Nephron (organoid): ENCODE measurements around the gene CLDND2.

Experiments
- H3K27ac Mint-ChIP-seq, 3 experiments: 2 replicates each; pipeline ENCODE4 v1.8.0; 2020; ENCODE audit warnings: mixed read lengths in 3 of 3, mild to moderate bottlenecking in 2 of 3, moderate library complexity in 1 of 3
- H3K27me3 Mint-ChIP-seq: 2 replicates; pipeline ENCODE4 v1.8.0; 2021; ENCODE audit warnings: low read depth, mild to moderate bottlenecking, moderate library complexity, mixed read lengths
- H3K36me3 Mint-ChIP-seq: 2 replicates; pipeline ENCODE4 v1.8.0; 2020; ENCODE audit warnings: low read depth, mixed read lengths
- H3K4me1 Mint-ChIP-seq: 2 replicates; pipeline ENCODE4 v1.8.0; 2020; ENCODE audit warnings: mixed read lengths
- H3K4me3 Mint-ChIP-seq, 3 experiments: 2 replicates each; pipeline ENCODE4 v1.8.0; 2020; ENCODE audit warnings: mild to moderate bottlenecking in 3 of 3, mixed read lengths in 3 of 3, moderate library complexity in 2 of 3
- H3K9me3 Mint-ChIP-seq: 2 replicates; pipeline ENCODE4 v1.8.0; 2020; ENCODE audit warnings: mixed read lengths
- CTCF ChIP-seq, 3 experiments: fragments of 200-600 bp; sonication (generic); IDR thresholded peaks; one replicate each; pipeline ENCODE4 v1.5.0; 2021; ENCODE audit warnings: antibody characterized with exemption in 3 of 3; ENCODE audit not compliant: unreplicated experiment in 3 of 3

CLDND2 gene

GRCh38 chr19:51346742-51347141 lies 22.1 kb downstream of the CLDND2 start:
- Mint-ChIP-seq H3K27ac (no peak overlapping the region), H3K4me1 (peaks cover 6% of the 10 kb centered on the region), H3K27me3 (peaks cover 10% of the 10 kb centered on the region), H3K9me3 (no peaks in the 10 kb centered on the region), H3K4me3 (no peak overlapping the region), H3K36me3 (peaks cover 25% of the 10 kb centered on the region)
- no peak for TF ChIP-seq CTCF (IDR thresholded peaks at IDR 0.05; ENCODE audit: unreplicated experiment in 3 of 3)

GRCh38 chr19:51345076-51345620 lies 23.7 kb downstream of the CLDND2 start:
- Mint-ChIP-seq H3K36me3 (peaks cover 20% of the 10 kb centered on the region), H3K27me3 (peaks cover 17% of the 10 kb centered on the region), H3K9me3 (no peaks in the 10 kb centered on the region), H3K4me3 (peak overlapping the region in 1 of 3 experiments; percentile 28), H3K27ac (no peak overlapping the region), H3K4me1 (peaks cover 10% of the 10 kb centered on the region)
- no peak for TF ChIP-seq CTCF (IDR thresholded peaks at IDR 0.05; ENCODE audit: unreplicated experiment in 3 of 3)

- Mint-ChIP-seq H3K4me3 (peak overlapping the region; percentile 12 to 74 (median 51)), H3K9me3 (no peaks in the 10 kb centered on the region), H3K4me1 (peaks cover 15% of the 10 kb centered on the region), H3K27me3 (peaks cover 17% of the 10 kb centered on the region), H3K36me3 (peaks cover 20% of the 10 kb centered on the region), H3K27ac (peak overlapping the region in 2 of 3 experiments; percentile 49 to 71)
- no peak for TF ChIP-seq CTCF (IDR thresholded peaks at IDR 0.05; ENCODE audit: unreplicated experiment in 3 of 3)
Measured at GRCh38 chr19:51342631-51343569, 25.9 kb downstream of the CLDND2 start.

DNA sequence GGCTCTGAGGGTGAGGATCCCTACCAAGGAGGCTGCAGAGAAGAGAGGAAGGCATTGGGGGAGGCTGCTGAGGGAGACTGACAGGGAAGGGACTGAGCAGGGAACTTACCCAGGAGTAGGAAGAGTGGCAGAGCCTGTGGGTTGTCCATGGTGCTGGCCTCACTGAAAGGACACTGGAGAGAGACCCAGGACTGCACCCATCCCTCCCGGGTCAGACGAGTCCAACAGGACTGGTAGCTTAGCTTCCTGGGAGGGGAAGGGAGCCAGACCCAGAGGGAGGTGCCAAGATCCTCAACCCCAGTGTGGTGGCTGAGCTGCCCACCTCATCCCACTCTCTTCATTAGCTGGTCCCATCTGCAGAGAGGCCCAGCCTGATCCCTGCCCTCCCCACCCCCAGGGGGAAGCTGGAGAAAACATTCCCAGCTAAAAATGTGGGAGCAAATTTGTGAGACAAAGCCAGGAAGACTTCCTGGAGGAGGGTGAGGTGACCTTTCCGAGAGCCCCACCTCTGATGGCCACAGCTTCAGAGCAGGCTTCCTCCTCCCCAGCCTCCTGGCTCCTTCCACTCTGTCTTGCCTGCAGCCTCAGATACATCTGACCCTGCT lies 26.7 kb downstream of the CLDND2 start, which contains the start of gene VSIG10L:
TSS of gene VSIG10L (minus strand) at position 164 of the 605 bp plus-strand sequence. CDS start at position 149, 15 bp downstream.
- Mint-ChIP-seq H3K4me3 (peak within 1 kb of the TSS; percentile 77 to 84 (median 81)), H3K9me3 (no peaks in the 10 kb centered on the region), H3K27ac (peak within 1 kb of the TSS in 2 of 3 experiments; percentile 49 to 71), H3K27me3 (peaks cover 17% of the 10 kb centered on the region), H3K4me1 (peaks cover 15% of the 10 kb centered on the region), H3K36me3 (peaks cover 14% of the 10 kb centered on the region)
- TF ChIP-seq CTCF (IDR thresholded peaks at IDR 0.05; ENCODE audit: unreplicated experiment in 3 of 3), result no peak

GRCh38 chr19:51341066-51341465 lies 27.7 kb downstream of the CLDND2 start:
- peaks cover 8% of the 10 kb centered on the region for H3K36me3 Mint-ChIP-seq
- H3K27me3 Mint-ChIP-seq, result peaks cover 17% of the 10 kb centered on the region
- H3K9me3 Mint-ChIP-seq, result no peaks in the 10 kb centered on the region
- peak overlapping the region; percentile 77 to 84 (median 81) for H3K4me3 Mint-ChIP-seq
- TF ChIP-seq CTCF (IDR thresholded peaks at IDR 0.05; ENCODE audit: unreplicated experiment in 3 of 3), result no peak
- peaks cover 15% of the 10 kb centered on the region for H3K4me1 Mint-ChIP-seq
- H3K27ac Mint-ChIP-seq, result no peak overlapping the region
